BLaER1 treated with 17β-estradiol and CSF1 and Interleukin-3, amounts not matched to agents 10 nM and 100 nM (cell line): Measurements from ENCODE around the gene SLAIN2.

Source experiments
- H3K27ac ChIP-seq, 11 experiments: shearing (Covaris generic); formaldehyde crosslinking; 2 replicates each; pipeline ENCODE4 v1.8.1; 2022
- H3K27me3 ChIP-seq, 11 experiments: shearing (Covaris generic); formaldehyde crosslinking; 2 replicates each; pipeline ENCODE4 v1.8.1; 2022
- H3K36me3 ChIP-seq, 11 experiments: shearing (Covaris generic); formaldehyde crosslinking; 2 replicates each; pipeline ENCODE4 v1.8.1; 2022
- H3K4me1 ChIP-seq, 10 experiments: shearing (Covaris generic); formaldehyde crosslinking; 2 replicates each; pipeline ENCODE4 v1.8.1; 2022
- H3K4me2 ChIP-seq, 11 experiments: shearing (Covaris generic); formaldehyde crosslinking; 2 replicates each; pipeline ENCODE4 v1.8.1; 2022
- H3K4me3 ChIP-seq, 10 experiments: shearing (Covaris generic); formaldehyde crosslinking; 2 replicates each; pipeline ENCODE4 v1.8.1; 2022
- H3K9ac ChIP-seq, 11 experiments: shearing (Covaris generic); formaldehyde crosslinking; 2 replicates each; pipeline ENCODE4 v1.8.1; 2022
- H3K9me3 ChIP-seq, 11 experiments: shearing (Covaris generic); formaldehyde crosslinking; replicated peaks in 1 of 11; 2 replicates each; pipeline ENCODE4 v1.8.1; 2022
- H4K20me1 ChIP-seq, 11 experiments: shearing (Covaris generic); formaldehyde crosslinking; 2 replicates each; pipeline ENCODE4 v1.8.1; 2022
- Cebpa-rat ChIP-seq, 11 experiments: shearing (Covaris generic); IDR thresholded peaks; 2 replicates each; pipeline ENCODE4 v1.8.1; 2022

The SLAIN2 gene

DNA sequence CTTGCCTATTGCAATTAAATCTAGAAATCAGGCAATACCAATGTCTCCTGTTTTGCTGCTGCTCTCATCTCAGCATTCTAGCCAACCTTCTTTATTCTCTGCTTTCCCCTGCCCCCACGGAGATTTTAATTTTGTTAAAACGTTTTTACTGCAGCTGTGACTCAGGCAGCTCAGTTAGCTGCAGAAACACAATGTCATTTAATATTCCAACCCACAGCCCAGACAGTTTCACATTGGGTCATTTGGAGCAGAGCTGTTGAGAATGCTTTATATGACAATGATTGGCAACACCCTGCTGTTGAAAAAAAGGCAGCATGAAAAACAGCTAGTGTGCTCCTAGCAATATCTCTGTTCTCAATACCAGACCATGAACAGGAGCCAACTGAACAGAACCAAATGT lies 129.2 kb downstream of the SLAIN2 start:
- Histone ChIP-seq H3K4me2 (no peak overlapping the region), H4K20me1 (no peaks in the 10 kb centered on the region), H3K4me1 (peaks cover 8 to 26% (median 21%) of the 10 kb centered on the region in 10 experiments; a peak in 18 of 20 replicates), H3K36me3 (no peaks in the 10 kb centered on the region), H3K9ac (no peak overlapping the region), H3K27ac (no peak overlapping the region), H3K9me3 (no peaks in the 10 kb centered on the region), H3K4me3 (no peak overlapping the region), H3K27me3 (no peaks in the 10 kb centered on the region)
- TF ChIP-seq Cebpa-rat (IDR thresholded peaks at IDR 0.05) = no peak

DNA sequence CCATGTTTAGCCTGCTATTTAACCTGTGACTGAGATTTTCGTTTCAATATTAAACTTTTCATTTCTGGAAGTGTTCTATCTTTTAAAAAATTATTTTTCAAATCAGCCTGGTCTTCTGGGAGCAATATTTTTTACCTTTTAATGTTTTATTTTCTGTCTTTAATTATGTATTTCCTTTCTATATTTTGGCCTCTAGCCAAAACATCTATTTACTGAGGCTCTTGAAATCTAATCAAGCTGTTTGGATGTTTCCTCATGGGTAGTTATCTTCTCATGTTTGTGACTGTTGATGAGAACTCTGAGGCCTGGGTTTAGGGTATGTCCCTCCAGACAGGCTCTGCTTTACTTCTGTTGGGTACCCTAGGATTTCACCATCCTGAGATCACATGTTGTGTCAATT lies 131.5 kb downstream of the SLAIN2 start:
- TF ChIP-seq Cebpa-rat (IDR thresholded peaks at IDR 0.05) = no peak
- Histone ChIP-seq H4K20me1 (no peaks in the 10 kb centered on the region), H3K9me3 (no peaks in the 10 kb centered on the region), H3K36me3 (no peaks in the 10 kb centered on the region), H3K4me2 (no peak overlapping the region), H3K9ac (no peak overlapping the region), H3K4me1 (peaks cover 4 to 10% (median 6%) of the 10 kb centered on the region in 10 experiments; a peak in 19 of 20 replicates), H3K4me3 (no peak overlapping the region), H3K27me3 (no peaks in the 10 kb centered on the region), H3K27ac (no peak overlapping the region)

DNA sequence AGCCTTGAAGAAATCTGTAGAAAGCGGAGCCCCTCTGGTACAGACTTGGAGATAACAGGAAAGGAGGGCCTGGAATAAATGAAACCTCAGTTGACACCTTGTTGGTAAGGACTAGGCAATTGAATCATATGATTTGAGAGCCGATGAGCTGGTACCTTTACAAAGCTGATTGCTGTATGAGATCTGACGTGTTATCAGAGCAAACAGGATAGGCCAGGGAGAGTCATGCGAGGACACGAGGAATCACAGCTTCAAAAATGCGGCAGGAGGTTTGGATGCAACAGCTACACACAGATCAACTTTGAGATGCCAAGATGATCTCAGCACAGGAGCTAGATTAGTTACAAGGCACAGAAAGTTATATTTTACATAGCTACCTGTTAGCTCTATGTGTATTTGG lies 134.4 kb downstream of the SLAIN2 start:
- TF ChIP-seq Cebpa-rat (IDR thresholded peaks at IDR 0.05) = no peak
- Histone ChIP-seq H3K4me3 (no peak overlapping the region), H3K9me3 (peaks cover 0 to 4% (median 0%) of the 10 kb centered on the region in 11 experiments; a peak in 3 of 22 replicates), H3K9ac (no peak overlapping the region), H3K27ac (no peak overlapping the region), H3K36me3 (no peaks in the 10 kb centered on the region), H3K4me2 (no peak overlapping the region), H3K27me3 (no peaks in the 10 kb centered on the region), H4K20me1 (no peaks in the 10 kb centered on the region), H3K4me1 (peaks cover 0 to 12% (median 7%) of the 10 kb centered on the region in 10 experiments; a peak in 13 of 20 replicates)
